ENCODE results near the gene ASCL4.

ASCL4 gene

GRCh38 chr12:107783406-107784376, 9.2 kb downstream of the ASCL4 start:
- Histone ChIP-seq H3K4me2 (ENCODE audit: insufficient read depth, low read length) (no peak overlapping the region), H3K9ac (ENCODE audit: low read depth, low read length) (no peak overlapping the region), H3K9me3 (ENCODE audit: insufficient read depth, low read length, severe bottlenecking) (no peaks in the 10 kb centered on the region), H3K27me3 (ENCODE audit: insufficient read depth, low read length, poor library complexity) (peaks cover 17% of the 10 kb centered on the region), H3K27ac (ENCODE audit: low read length) (no peak overlapping the region), H3K36me3 (ENCODE audit: insufficient read depth, low read length) (no peaks in the 10 kb centered on the region), H3K4me1 (ENCODE audit: insufficient read depth, low read length) (no peaks in the 10 kb centered on the region), H2AFZ (ENCODE audit: low read depth, low read length) (no peak overlapping the region), H3K4me3 (ENCODE audit: low read depth in 1 of 2, low read length in 2 of 2) (no peak overlapping the region), H3K79me2 (ENCODE audit: insufficient read depth, low read length) (no peaks in the 10 kb centered on the region), H4K20me1 (ENCODE audit: insufficient read depth, low read length) (no peaks in the 10 kb centered on the region)
- no peak for TF ChIP-seq EZH2 (IDR thresholded peaks at IDR 0.05; ENCODE audit: borderline replicate concordance, low read depth, low read length, severe bottlenecking)
- TF ChIP-seq, protein P1, sequence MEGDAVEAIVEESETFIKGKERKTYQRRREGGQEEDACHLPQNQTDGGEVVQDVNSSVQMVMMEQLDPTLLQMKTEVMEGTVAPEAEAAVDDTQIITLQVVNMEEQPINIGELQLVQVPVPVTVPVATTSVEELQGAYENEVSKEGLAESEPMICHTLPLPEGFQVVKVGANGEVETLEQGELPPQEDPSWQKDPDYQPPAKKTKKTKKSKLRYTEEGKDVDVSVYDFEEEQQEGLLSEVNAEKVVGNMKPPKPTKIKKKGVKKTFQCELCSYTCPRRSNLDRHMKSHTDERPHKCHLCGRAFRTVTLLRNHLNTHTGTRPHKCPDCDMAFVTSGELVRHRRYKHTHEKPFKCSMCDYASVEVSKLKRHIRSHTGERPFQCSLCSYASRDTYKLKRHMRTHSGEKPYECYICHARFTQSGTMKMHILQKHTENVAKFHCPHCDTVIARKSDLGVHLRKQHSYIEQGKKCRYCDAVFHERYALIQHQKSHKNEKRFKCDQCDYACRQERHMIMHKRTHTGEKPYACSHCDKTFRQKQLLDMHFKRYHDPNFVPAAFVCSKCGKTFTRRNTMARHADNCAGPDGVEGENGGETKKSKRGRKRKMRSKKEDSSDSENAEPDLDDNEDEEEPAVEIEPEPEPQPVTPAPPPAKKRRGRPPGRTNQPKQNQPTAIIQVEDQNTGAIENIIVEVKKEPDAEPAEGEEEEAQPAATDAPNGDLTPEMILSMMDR (IDR thresholded peaks at IDR 0.05; ENCODE audit: borderline replicate concordance, extremely low read depth, low read length, poor library complexity, severe bottlenecking): no peak
- DNase-seq: no peak
- no peak for ATAC-seq (ENCODE audit: insufficient read depth, low read depth)

DNA sequence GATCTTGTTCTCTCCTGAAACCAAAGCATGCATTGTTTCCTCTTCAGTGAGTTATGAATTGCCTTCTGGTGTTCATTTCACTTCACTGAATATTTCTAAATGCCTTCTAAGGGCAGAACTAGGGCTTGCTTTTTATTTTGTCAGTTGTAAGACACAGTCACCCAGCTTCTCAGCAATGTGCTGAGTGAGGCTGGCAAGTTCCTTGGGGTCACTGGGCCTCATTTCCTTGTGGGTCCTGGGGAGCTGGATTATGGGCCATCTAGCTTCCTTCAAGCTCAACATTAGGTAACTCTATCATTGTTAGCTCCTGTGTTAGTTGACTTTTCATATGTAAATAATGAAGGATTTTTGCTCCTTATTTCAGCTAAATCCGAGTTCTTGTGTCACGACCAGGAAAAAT, 13.8 kb downstream of the ASCL4 start:
- Histone ChIP-seq H3K4me1 (ENCODE audit: insufficient read depth, low read length) (no peaks in the 10 kb centered on the region), H4K20me1 (ENCODE audit: insufficient read depth, low read length) (no peaks in the 10 kb centered on the region), H3K9ac (ENCODE audit: low read depth, low read length) (no peak overlapping the region), H3K4me2 (ENCODE audit: insufficient read depth, low read length) (no peak overlapping the region), H3K36me3 (ENCODE audit: insufficient read depth, low read length) (no peaks in the 10 kb centered on the region), H3K27ac (ENCODE audit: low read length) (no peak overlapping the region), H3K9me3 (ENCODE audit: insufficient read depth, low read length, severe bottlenecking) (no peaks in the 10 kb centered on the region), H3K4me3 (ENCODE audit: low read depth in 1 of 2, low read length in 2 of 2) (no peak overlapping the region), H2AFZ (ENCODE audit: low read depth, low read length) (no peak overlapping the region), H3K79me2 (ENCODE audit: insufficient read depth, low read length) (no peaks in the 10 kb centered on the region), H3K27me3 (ENCODE audit: insufficient read depth, low read length, poor library complexity) (no peaks in the 10 kb centered on the region)
- TF ChIP-seq EZH2 (IDR thresholded peaks at IDR 0.05; ENCODE audit: borderline replicate concordance, low read depth, low read length, severe bottlenecking): no peak
- TF ChIP-seq, protein P1 (IDR thresholded peaks at IDR 0.05; ENCODE audit: borderline replicate concordance, extremely low read depth, low read length, poor library complexity, severe bottlenecking): no peak
- DNase-seq: no peak
- ATAC-seq (ENCODE audit: insufficient read depth, low read depth): no peak

- H3K79me2 ChIP-seq (ENCODE audit: insufficient read depth, low read length): no peaks in the 10 kb centered on the region
- DNase-seq (no peak), ATAC-seq (ENCODE audit: insufficient read depth, low read depth) (no peak)
- H3K4me2 ChIP-seq (ENCODE audit: insufficient read depth, low read length): no peak overlapping the region
- no peak overlapping the region for H2AFZ ChIP-seq (ENCODE audit: low read depth, low read length)
- H3K27ac ChIP-seq (ENCODE audit: low read length): no peak overlapping the region
- H3K9me3 ChIP-seq (ENCODE audit: insufficient read depth, low read length, severe bottlenecking): no peaks in the 10 kb centered on the region
- TF ChIP-seq, protein P1 (IDR thresholded peaks at IDR 0.05; ENCODE audit: borderline replicate concordance, extremely low read depth, low read length, poor library complexity, severe bottlenecking): no peak
- TF ChIP-seq EZH2 (IDR thresholded peaks at IDR 0.05; ENCODE audit: borderline replicate concordance, low read depth, low read length, severe bottlenecking): no peak
- no peaks in the 10 kb centered on the region for H4K20me1 ChIP-seq (ENCODE audit: insufficient read depth, low read length)
- H3K27me3 ChIP-seq (ENCODE audit: insufficient read depth, low read length, poor library complexity): no peaks in the 10 kb centered on the region
- H3K4me1 ChIP-seq (ENCODE audit: insufficient read depth, low read length): no peaks in the 10 kb centered on the region
- no peak overlapping the region for H3K9ac ChIP-seq (ENCODE audit: low read depth, low read length)
- no peak overlapping the region for H3K4me3 ChIP-seq (ENCODE audit: low read depth in 1 of 2, low read length in 2 of 2)
- H3K36me3 ChIP-seq (ENCODE audit: insufficient read depth, low read length): no peaks in the 10 kb centered on the region
These were observed 14.4 kb downstream of the ASCL4 start for GRCh38 chr12:107788690-107789458.
